CD14-positive monocyte (primary cell): ENCODE results near the gene C19orf12. TPM values are rescaled to one million over a fixed set of nuclear protein-coding genes. Genes with fewer than 3 reads are reported as not detected.

ENCODE experiments used
- DNase-seq, 3 donors: peaks; one replicate each; pipeline ENCODE4 v3.0.0-alpha.2; 2011 to 2022
- H2AFZ ChIP-seq: 2 replicates; pipeline ENCODE4 v1.6.0; 2012; ENCODE audit warnings: mild to moderate bottlenecking, low read depth, low read length, inconsistent platforms; ENCODE audit not compliant: insufficient read depth, poor library complexity, severe bottlenecking
- H3K27ac ChIP-seq, 2 donors: 1 replicate in 1 of 2; 2 replicates in 1 of 2; pipeline ENCODE4 v1.5.1; 2012 to 2013; ENCODE audit warnings: low read length in 2 of 2, control low read depth in 1 of 2, inconsistent platforms in 1 of 2, low read depth in 1 of 2, mild to moderate bottlenecking in 1 of 2
- H3K27me3 ChIP-seq, 2 donors: one replicate each; pipeline versions ENCODE4 v1.6.0 to v1.6.1; 2011 to 2013; ENCODE audit warnings: low read length in 2 of 2; ENCODE audit not compliant: control insufficient read depth in 2 of 2, insufficient read depth in 2 of 2
- H3K36me3 ChIP-seq, 2 donors: replicated peaks in 1 of 2; 1 replicate in 1 of 2; 2 replicates in 1 of 2; pipeline versions ENCODE4 v1.5.1 to v1.6.1; 2012 to 2013; ENCODE audit warnings: low read length in 2 of 2, control low read depth in 1 of 2, inconsistent platforms in 1 of 2, mild to moderate bottlenecking in 1 of 2; ENCODE audit not compliant: insufficient read depth in 2 of 2, control insufficient read depth in 1 of 2
- H3K4me1 ChIP-seq, 2 donors: 1 replicate in 1 of 2; 2 replicates in 1 of 2; pipeline versions ENCODE4 v1.5.1 to v1.6.1; 2012 to 2013; ENCODE audit warnings: low read length in 2 of 2, control low read depth in 1 of 2, inconsistent platforms in 1 of 2, mild to moderate bottlenecking in 1 of 2, moderate library complexity in 1 of 2; ENCODE audit not compliant: insufficient read depth in 2 of 2, control insufficient read depth in 1 of 2
- H3K4me2 ChIP-seq: replicated peaks from 2 replicates; pipeline ENCODE3; 2012; ENCODE audit warnings: low read length, moderate library complexity, mild to moderate bottlenecking; ENCODE audit not compliant: poor library complexity, severe bottlenecking; ENCODE audit errors: extremely low read depth
- H3K4me3 ChIP-seq, 3 experiments: fragments of 200-600 bp in 1 of 3; sonication (generic) in 1 of 3; replicated peaks in 1 of 3; 1 replicate in 2 of 3; 2 replicates in 1 of 3; pipeline ENCODE4 v1.5.1; 2011 to 2013; ENCODE audit warnings: low read length in 3 of 3, mild to moderate bottlenecking in 3 of 3, control low read depth in 2 of 3, low read depth in 2 of 3, inconsistent platforms in 1 of 3, moderate library complexity in 1 of 3
- H3K79me2 ChIP-seq: 2 replicates; pipeline ENCODE4 v1.6.0; 2012; ENCODE audit warnings: mild to moderate bottlenecking, control low read depth, inconsistent platforms, low read length, moderate library complexity; ENCODE audit not compliant: insufficient read depth
- H3K9ac ChIP-seq: 2 replicates; pipeline ENCODE4 v1.6.0; 2017; ENCODE audit warnings: low read length, mild to moderate bottlenecking; ENCODE audit not compliant: insufficient read depth, poor library complexity, severe bottlenecking
- H3K9me3 ChIP-seq, 2 donors: replicated peaks in 1 of 2; 1 replicate in 1 of 2; 2 replicates in 1 of 2; pipeline versions ENCODE4 v1.5.1 to v1.6.1; 2012 to 2013; ENCODE audit warnings: low read length in 2 of 2, control low read depth in 1 of 2; ENCODE audit not compliant: control insufficient read depth in 1 of 2, insufficient read depth in 1 of 2
- H4K20me1 ChIP-seq: 2 replicates; pipeline ENCODE4 v1.6.0; 2012; ENCODE audit warnings: mild to moderate bottlenecking, low read length, control low read depth, moderate library complexity; ENCODE audit not compliant: insufficient read depth
- H3K27ac Mint-ChIP-seq, 7 donors: one replicate each; pipeline ENCODE4 v1.8.0; 2020; ENCODE audit warnings: mild to moderate bottlenecking in 7 of 7, mixed read lengths in 7 of 7, moderate library complexity in 6 of 7, inconsistent platforms in 2 of 7
- H3K27me3 Mint-ChIP-seq, 3 donors: one replicate each; pipeline ENCODE4 v1.8.0; 2021 to 2022; ENCODE audit warnings: low read depth in 3 of 3, mild to moderate bottlenecking in 3 of 3, mixed read lengths in 3 of 3, moderate library complexity in 3 of 3, inconsistent platforms in 1 of 3
- H3K36me3 Mint-ChIP-seq, 2 donors: one replicate each; pipeline ENCODE4 v1.8.0; 2020; ENCODE audit warnings: mixed read lengths in 2 of 2, inconsistent platforms in 1 of 2, mild to moderate bottlenecking in 1 of 2
- H3K4me1 Mint-ChIP-seq: one replicate; pipeline ENCODE4 v1.8.0; 2020; ENCODE audit warnings: mild to moderate bottlenecking, mixed read lengths
- H3K4me3 Mint-ChIP-seq, 2 donors: one replicate each; pipeline ENCODE4 v1.8.0; 2020; ENCODE audit warnings: mild to moderate bottlenecking in 2 of 2, mixed read lengths in 2 of 2, moderate library complexity in 1 of 2
- H3K9me3 Mint-ChIP-seq, 7 donors: one replicate each; pipeline ENCODE4 v1.8.0; 2020 to 2022; ENCODE audit warnings: mixed read lengths in 7 of 7, mild to moderate bottlenecking in 6 of 7, moderate library complexity in 6 of 7, inconsistent platforms in 2 of 7
- CTCF ChIP-seq: fragments of 200-600 bp; IDR thresholded peaks from one replicate; pipeline ENCODE4 v1.8.0; 2022; ENCODE audit warnings: antibody characterized with exemption, mild to moderate bottlenecking
- WGBS: methylation state at CpG from one replicate; pipeline ENCODE4 v1.1.5; 2013; ENCODE audit warnings: missing lambda C conversion rate; ENCODE audit not compliant: insufficient coverage; 5-methylcytosine and 5-hydroxymethylcytosine counted together
- intact Hi-C, 2 donors: fragments of 100-400 bp; cut with micrococcal nuclease; formaldehyde crosslinking; loops; one replicate each; pipeline versions ENCODE4 v1.15.0 to v1.15.1; 2023
- polyA plus RNA-seq, 3 donors: library from polyadenylated mRNA; depleted of rRNA in 1 of 3; unstranded in 2 of 3; stranded (reverse) in 1 of 3; fragments of 300-500 nt in 2 of 3; fragments of >200 nt in 1 of 3; fragmentation: Illumina TruSeq in 2 of 3; gene quantifications; 1 replicate in 2 of 3; 2 replicates in 1 of 3; pipeline ENCODE4 v1.2.3, GENCODE V29; 2012 to 2021

C19orf12 gene
- polyA plus RNA-seq, 3 donors: 6.0 to 8.0 (median 6.8) TPM

- DNase-seq: no peak
- Mint-ChIP-seq H3K36me3 (no peaks in the 10 kb centered on the region), H3K27me3 (peaks cover 3 to 24% (median 15%) of the 10 kb centered on the region in 3 donors), H3K4me3 (peak overlapping the region; percentile 64 to 72), H3K27ac (no peak overlapping the region), H3K9me3 (peaks cover 0 to 2% (median 0%) of the 10 kb centered on the region in 7 donors), H3K4me1 (peaks cover 29% of the 10 kb centered on the region)
- Histone ChIP-seq H3K4me3 (no peak overlapping the region), H3K79me2 (no peaks in the 10 kb centered on the region), H4K20me1 (no peaks in the 10 kb centered on the region), H3K9ac (no peak overlapping the region), H3K4me2 (no peak overlapping the region), H3K4me1 (peaks cover 13 to 16% of the 10 kb centered on the region in 2 donors), H3K27me3 (peaks cover 0 to 11% of the 10 kb centered on the region in 2 donors), H3K27ac (no peak overlapping the region), H2AFZ (peak overlapping the region; percentile 29), H3K36me3 (no peaks in the 10 kb centered on the region), H3K9me3 (no peaks in the 10 kb centered on the region)
- WGBS: 66% methylated on average over 20 of the region's 20 CpGs
- no peak for TF ChIP-seq CTCF
- intact Hi-C loops: loop anchor here (5.0 kb wide), 1 partner anchor 54 kb away; no protein-coding TSS in a partner anchor
Observed at GRCh38 chr19:29666578-29667386, 48.3 kb downstream of the C19orf12 start.

GRCh38 chr19:29665826-29666577 is 49.1 kb downstream of the C19orf12 start:
- Histone ChIP-seq H3K4me2 (peak overlapping the region; percentile 98), H3K4me3 (peak overlapping the region; percentile 46 to 79 (median 47)), H3K4me1 (peaks cover 10 to 16% of the 10 kb centered on the region in 2 donors), H3K27me3 (peaks cover 0 to 11% of the 10 kb centered on the region in 2 donors), H3K9ac (peak overlapping the region; percentile 53), H3K27ac (no peak overlapping the region), H4K20me1 (no peaks in the 10 kb centered on the region), H3K36me3 (no peaks in the 10 kb centered on the region), H2AFZ (peak overlapping the region; percentile 91), H3K9me3 (no peaks in the 10 kb centered on the region), H3K79me2 (no peaks in the 10 kb centered on the region)
- H3K27ac Mint-ChIP-seq: no peak overlapping the region
- no peak for DNase-seq
- WGBS: 27% methylated on average over 26 of the region's 30 CpGs
- H3K36me3 Mint-ChIP-seq: no peaks in the 10 kb centered on the region
- peaks cover 0 to 2% (median 0%) of the 10 kb centered on the region in 7 donors for H3K9me3 Mint-ChIP-seq
- peak overlapping the region; percentile 64 to 80 for H3K4me3 Mint-ChIP-seq
- intact Hi-C loops: loop anchor here (5.0 kb wide), 1 partner anchor 54 kb away; no protein-coding TSS in a partner anchor
- TF ChIP-seq CTCF: no peak
- H3K27me3 Mint-ChIP-seq: peaks cover 3 to 24% (median 15%) of the 10 kb centered on the region in 3 donors
- H3K4me1 Mint-ChIP-seq: peaks cover 21% of the 10 kb centered on the region
